HG03103 (cell line): Measurements from ENCODE around the gene SLC6A15.

Experiments used
- ATAC-seq: cut with Tn5 transposase; IDR thresholded peaks from one replicate; pipeline ENCODE4 v1.9.1; 2021; ENCODE audit warnings: low read depth; ENCODE audit not compliant: unreplicated experiment

The SLC6A15 gene

GRCh38 chr12:84875241-84875640 is 37.4 kb downstream of the SLC6A15 start:
- no peak for ATAC-seq

GRCh38 chr12:84874825-84875139 is 37.8 kb downstream of the SLC6A15 start:
- no peak for ATAC-seq

GRCh38 chr12:84874125-84874824 is 38.3 kb downstream of the SLC6A15 start:
- ATAC-seq = peak; percentile 92

GRCh38 chr12:84862186-84862585 is 50.4 kb downstream of the SLC6A15 start:
- no peak for ATAC-seq

- no peak for ATAC-seq
These were observed 51.9 kb downstream of the SLC6A15 start for GRCh38 chr12:84860718-84861117.

GRCh38 chr12:84858796-84859195 is 53.8 kb downstream of the SLC6A15 start:
- no peak for ATAC-seq

- ATAC-seq = no peak
These were observed 54.9 kb downstream of the SLC6A15 start for GRCh38 chr12:84857525-84858208.

- ATAC-seq = no peak
These were observed 56.3 kb downstream of the SLC6A15 start for GRCh38 chr12:84856156-84856900.

- no peak for ATAC-seq
These were observed 68.9 kb downstream of the SLC6A15 start for GRCh38 chr12:84843593-84844144.

GRCh38 chr12:84842406-84843013 is 70.1 kb downstream of the SLC6A15 start:
- peak; percentile 73 for ATAC-seq

- no peak for ATAC-seq
These were observed 71.0 kb downstream of the SLC6A15 start for GRCh38 chr12:84841591-84841990.

GRCh38 chr12:84840356-84840755 is 72.2 kb downstream of the SLC6A15 start:
- ATAC-seq = no peak

GRCh38 chr12:84826925-84827324 is 85.7 kb downstream of the SLC6A15 start:
- ATAC-seq = no peak

GRCh38 chr12:84825149-84825548 is 87.5 kb downstream of the SLC6A15 start:
- peak; percentile 48 for ATAC-seq

- ATAC-seq = no peak
These were observed 90.1 kb downstream of the SLC6A15 start for GRCh38 chr12:84822525-84822924.

- no peak for ATAC-seq
These were observed 95.5 kb downstream of the SLC6A15 start for GRCh38 chr12:84816916-84817695.

- peak; percentile 22 for ATAC-seq
These were observed 97.8 kb downstream of the SLC6A15 start for GRCh38 chr12:84814664-84815245.

GRCh38 chr12:84813780-84814663 is 98.6 kb downstream of the SLC6A15 start:
- peak; percentile 73 for ATAC-seq

GRCh38 chr12:84811291-84811690 is 101.3 kb downstream of the SLC6A15 start:
- no peak for ATAC-seq
